Stimulated activated naive CD4-positive, alpha-beta T cell treated with Interleukin-2 at 50 U/mL for 16 hours (primary cell): ENCODE data around the gene MALL.
"Not testable (repeated sequence)": the region's sequence is repeated elsewhere in the genome, so short reads cannot be mapped to it uniquely, and the experiment has no call there.

Experiments
- DNase-seq: peaks from one replicate; lab custom pipeline; 2025; lab: John Stamatoyannopoulos, UW

Gene MALL

DNA sequence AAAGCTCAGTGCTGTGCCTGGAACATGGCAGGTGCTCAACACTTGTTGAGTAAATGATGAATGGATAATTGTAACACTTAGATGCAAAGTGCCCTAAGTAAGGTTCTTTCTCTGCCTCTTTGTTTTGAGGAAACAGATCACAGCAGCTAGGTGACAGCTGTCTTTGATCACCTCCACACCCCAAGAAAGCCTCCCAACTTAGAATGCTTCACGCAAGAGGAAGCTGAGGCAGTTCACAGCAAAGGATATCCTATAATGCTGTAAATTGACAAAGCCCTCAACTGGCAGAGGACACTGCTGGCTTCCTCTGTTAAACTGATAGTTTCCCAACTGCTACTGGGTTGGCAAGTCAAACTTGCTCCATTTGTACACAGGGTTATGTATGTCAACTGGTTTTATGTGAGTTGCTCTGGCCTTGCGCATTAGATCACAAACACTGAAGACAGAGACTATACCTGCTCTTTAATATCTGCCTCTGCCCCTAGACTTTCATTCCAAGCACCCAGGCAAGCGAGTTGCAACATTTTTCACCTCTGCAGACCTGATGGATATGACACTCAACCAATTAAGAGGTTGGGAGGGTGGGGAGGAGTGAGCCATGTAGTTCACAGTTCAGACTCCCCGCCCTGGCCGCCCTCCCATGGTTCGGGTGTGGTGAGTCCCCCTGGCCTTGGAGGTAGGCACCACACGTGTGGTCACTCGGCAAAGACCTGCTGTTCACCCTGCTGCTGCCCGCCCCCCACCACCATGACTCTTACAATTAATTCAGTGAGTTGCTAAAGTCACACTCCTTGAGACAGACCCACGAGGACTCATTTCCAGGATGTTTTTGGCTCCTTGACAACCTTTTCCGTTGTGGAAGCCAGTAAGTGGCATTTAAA lies 4.8 kb upstream of the MALL start:
- DNase-seq: no peak

DNA sequence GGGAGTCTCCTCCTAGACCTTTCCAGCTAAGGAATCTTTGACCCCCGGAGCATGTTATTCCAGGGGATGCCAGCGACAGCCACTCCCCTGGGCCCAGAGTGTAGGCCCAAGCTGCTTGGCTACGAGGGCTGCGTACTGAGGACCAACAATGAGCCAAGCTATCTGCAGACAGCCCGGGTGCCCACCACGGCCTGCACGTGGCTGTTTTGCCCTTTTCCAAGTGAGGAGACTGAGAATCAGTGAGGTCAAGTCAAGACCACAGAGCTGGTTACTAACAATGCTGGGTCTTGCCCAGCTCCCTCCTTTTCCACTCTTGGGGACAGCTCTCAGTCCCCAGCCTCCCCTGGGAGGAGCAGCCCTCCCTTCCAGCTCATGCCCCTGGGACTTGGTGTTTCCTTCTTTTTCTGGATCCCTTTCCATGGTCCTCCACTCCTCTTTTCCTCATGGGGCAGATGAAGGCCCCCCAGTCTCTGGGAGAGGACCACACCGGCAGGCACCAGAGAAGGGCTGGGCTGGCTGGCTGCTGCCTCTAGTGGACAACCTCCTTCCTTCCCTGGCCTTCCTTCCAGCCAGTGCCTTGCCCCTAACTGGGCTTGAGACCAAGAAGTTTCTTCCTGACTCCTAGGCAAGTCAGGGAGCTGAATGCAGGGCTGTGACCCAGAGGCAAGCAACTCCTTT lies 550 bp upstream of the MALL start:
- no peak for DNase-seq

DNA sequence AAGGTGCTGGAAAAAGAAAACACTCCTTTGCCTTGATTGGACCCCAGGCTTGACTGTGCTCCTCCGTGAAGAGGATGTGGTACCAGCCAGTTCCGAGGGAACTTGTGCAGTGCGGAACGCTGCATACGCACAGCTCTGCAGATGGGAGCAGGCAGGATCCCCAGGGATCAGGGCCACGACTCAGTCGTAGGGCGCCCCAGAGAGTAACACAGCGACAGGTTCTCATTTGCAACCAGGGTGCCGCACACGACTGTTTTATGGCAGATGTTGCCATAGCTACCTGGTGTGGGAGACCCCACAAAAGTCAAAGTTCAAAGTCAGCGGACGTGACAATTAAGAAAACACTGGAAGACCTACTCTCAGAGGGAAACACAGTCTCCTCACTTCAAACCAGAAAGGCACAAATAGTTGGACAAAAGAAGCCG lies 779 bp downstream of the MALL start:
- no peak for DNase-seq

DNA sequence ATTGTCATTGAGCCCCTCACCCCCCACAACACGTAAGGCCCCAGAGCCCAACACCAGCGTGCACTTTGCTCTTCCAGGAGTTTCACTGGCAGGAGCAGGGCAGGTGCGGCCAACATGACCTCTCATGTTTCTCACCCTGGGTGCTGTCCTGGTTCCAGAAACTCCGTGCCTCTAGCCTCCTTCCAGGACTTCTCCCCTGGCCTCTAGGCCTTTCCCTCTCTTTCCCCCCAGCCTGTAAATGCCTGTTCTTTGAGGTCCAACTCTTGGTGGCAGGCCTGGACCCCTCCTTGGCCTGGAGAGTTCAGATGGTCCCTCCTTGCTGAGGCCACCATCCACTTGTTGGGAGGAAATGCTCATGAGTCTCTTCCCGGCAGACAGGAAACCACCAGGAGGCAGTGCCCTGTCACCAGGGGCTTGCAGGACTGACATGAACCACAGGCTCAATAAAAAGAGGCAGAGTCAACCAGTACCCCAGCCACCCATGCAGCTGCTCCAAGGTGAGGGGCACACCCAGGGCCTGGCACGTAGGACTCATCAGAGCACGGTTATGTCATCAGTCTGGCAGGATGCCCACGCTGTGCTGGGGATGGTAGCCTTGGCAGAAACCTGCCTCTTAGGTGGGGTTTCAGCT lies 1.5 kb downstream of the MALL start:
- no peak for DNase-seq

DNA sequence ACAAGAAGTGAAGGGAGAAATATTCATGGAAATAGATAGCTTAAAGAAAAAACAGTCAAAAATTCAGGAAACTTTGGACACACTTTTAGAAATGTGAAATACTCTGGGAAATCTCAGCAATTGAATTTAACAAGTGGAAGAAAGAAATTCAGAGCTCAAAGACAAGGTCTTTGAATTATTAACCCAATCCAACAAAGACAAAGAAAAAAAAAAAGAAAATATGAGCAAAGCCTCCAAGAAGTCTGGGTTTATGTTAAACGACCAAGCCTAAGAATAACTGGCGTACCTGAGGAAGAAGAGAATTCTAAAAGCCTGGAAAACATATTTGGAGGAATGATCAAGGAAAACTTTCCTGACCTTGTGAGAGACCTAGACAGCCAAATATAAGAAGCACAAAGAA lies 7.3 kb downstream of the MALL start:
- not testable (repeated sequence) for DNase-seq

DNA sequence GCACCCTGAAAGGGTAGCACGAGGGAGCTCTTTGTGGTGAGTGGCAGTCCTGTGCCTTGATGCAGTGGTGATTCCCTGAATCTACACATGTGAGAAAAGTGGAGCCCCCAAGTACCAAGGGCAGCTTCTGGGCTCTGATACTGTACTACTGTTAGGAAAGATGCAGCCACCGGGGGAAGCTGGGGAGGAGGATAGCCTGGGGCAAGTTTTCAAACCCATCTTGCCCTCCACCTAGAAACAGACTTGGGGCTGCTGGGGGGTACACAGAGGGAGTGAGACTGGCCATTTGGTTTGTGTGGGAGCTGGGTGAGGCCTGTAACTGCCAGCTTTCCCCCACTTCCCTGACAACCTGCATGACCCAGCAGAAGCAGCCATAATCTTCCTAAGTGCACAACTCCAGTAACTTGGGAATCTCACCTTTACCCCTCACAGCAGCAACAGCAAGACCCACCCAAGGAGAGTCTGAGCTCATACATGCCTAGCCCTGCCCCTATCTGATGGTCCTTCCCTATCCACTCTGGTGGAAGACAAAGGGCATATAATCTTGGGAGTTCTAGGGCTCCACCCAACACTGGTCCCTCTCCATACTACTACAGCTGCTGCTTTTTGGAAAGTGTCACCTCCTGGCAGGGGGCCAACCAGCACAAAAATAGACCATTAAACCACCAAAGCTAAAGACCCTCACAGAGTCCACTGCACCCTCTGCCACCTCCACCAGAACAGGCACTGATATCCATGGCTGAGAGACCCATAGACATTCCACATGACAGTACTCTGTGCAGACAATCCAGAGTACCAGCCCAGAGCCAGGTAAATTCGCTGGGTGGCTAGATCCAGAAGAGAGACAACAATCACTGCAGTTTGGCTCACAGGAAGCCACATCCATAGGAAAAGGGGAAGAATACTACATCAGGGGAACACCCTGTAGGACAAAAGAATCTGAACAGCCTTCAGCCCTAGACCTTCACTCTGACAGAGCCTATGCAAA lies 8.2 kb downstream of the MALL start:
- no peak for DNase-seq

- DNase-seq: no peak
These were observed 9.0 kb downstream of the MALL start for GRCh38 chr2:110106642-110107041.

GRCh38 chr2:110105608-110106467 lies 9.8 kb downstream of the MALL start:
- no peak for DNase-seq

- DNase-seq: no peak
These were observed 10.4 kb downstream of the MALL start for GRCh38 chr2:110105183-110105582.

GRCh38 chr2:110104025-110104771 lies 11.4 kb downstream of the MALL start:
- no peak for DNase-seq

- DNase-seq: no peak
These were observed 12.3 kb downstream of the MALL start for GRCh38 chr2:110103061-110103961.

DNA sequence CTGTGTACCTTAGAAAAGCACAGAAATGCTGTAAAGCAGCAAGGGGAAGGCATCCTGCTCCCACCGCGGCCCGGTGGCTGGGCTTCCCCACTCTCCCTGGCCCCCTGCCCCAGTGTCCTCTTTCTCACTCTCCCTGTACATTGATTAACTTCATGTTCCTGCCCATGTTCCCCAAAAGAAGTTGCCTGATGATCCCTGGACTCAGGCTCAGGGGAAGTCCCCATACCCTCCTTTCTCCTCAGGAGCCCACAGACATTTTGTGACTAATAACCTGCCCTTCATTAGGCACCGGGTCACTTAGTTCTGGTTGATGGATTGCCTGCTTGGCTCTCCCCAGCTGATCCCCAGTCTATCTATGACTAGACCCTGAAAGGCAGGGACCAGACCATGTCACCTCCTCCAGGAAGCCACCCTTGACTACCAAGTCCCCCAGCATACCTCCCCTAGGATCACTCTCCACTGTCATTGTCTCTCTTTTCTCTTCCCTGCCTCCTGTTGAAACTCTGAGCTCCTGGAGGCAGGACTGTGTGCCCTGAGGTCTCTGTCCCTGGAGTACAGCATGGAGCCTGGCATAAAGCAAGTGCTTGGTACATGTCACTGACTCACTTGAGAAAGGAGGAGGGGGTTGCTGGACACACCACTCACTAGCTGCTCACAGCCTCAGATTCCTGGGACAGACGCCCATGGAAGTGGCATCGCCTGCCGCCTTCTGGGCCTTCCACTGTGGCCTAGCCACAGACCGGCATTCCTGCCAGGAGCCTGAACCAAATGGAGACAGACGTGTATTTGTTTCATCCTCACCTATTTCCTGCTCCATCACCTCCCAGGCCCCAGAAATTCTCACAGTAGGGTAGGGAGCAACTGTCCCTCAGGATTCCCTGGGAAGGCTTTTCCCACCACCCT lies 13.5 kb downstream of the MALL start:
- DNase-seq: no peak

DNA sequence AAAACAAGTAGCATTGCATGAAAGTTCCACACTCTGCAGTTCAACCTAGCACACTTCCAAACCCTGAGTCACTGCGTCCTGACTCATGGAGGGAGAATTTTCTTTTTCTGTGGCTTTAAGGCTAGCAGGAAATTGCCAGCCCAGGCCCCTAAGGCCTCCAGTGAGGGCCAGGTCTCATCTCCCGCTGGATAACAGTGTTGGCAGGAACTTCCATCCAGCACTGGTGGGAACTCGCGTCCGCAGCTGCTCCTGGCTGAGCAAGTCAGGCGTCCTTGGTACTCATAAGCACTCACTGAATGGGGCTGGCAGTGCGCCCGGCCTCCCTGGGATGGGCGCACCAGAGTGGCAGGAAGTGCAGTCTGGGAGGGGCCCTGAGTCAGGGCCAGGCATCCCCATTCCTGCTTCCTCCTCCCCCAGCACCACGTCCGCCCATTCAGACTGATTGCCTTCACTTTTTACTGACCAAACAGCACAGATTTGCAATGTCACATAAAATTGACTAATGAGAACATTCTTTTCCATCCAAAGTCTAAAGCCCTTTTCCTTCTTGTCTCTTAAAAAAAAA lies 14.3 kb downstream of the MALL start:
- DNase-seq: no peak

DNA sequence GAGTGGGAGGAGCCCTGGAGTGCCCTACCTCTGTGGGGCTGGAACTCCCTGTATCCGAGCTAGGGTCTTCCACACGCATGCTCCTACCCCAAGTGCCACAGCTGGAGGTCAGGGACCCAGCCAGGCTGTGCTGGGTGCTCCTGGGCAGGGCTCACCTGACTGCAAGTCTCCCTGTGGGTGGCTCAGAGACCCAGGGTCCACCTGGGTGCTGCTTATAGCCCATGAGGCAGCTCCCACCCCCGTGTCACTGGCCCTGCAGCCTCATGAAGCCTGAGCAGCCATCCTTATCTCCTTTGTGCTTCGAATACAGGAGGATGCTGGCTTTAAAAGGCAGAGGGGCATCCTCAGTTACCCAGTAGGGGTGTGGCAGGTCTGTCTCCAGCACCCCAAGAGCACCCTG lies 14.7 kb downstream of the MALL start:
- not testable (repeated sequence) for DNase-seq

DNA sequence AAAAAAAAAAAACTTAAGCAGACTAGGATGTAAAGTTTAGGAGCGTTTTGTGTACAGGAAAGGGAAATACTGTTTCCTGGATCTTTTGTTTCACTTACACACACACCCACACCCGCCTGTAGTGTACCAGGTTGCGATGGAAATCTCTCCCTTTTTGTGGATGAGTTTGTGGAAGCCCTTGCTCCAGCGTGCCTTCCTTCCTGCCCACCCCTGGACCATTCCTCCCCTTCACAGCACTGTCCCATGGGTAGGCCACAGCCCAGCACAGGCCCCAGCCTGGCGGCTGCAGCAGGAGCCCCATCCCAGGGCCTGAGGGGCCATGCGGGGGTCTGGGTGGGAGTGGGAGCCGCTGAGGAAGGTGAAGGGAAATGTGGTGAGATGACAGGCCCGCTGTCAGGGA lies 15.1 kb downstream of the MALL start:
- no peak for DNase-seq

DNA sequence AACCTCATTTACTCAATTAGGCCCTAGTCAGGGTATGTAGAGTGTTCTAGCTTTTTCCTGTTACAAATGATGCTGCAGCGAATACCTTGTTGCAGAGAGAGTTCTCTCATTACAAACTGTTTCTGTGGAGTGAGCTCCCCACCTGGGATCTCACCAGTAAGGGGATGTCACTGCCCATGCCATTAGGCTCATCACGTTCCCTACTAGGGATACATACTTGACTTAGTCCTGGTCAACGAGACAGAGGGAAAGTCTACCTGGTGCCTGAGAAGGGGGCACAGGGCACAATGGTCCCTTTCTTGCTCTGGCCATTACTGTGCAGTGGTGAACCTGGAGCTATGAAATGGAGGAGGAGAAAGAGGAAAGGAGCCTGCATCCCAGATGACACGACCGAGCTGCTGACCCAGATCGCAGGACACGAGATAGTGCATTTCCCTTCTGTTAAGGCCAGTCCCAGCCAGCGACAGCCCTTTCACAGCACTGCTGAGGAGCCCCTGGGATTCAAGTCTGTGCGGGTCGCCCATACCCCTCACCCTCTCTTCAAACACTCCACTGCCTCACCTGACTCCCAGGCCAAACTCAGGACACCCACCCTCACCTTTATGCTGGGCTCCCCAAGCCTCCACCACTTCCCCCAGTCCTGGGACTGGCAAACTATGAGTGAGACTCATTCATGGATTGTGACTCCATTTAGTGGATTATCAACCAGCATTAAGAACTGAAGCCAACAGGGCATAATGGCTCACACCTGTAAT lies 16.0 kb downstream of the MALL start:
- DNase-seq: no peak

DNA sequence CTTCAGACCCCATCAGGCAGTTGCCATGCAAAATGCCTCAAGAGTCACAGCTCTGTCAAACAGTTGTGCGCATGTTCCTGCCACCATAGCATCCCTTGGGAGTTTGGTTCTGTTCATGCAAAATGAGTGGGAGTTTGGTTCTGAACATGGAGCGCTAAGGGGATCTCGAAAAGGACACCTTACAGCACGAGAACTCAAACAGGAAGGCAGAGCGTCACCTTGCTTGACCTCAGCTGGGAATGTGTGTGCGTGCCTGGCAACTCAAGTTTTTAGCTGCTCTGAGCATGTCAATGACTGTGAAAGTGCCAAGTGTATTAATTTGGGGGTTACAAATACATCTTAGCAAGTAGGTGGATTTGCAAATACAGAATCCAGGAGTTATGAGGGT lies 16.6 kb downstream of the MALL start:
- DNase-seq: no peak
